MCF 10A (cell line): Measurements from ENCODE around the gene MALL. TPM values are rescaled to one million over a fixed set of nuclear protein-coding genes. Genes with fewer than 3 reads are reported as not detected.
"Not testable (repeated sequence)": the region's sequence is repeated elsewhere in the genome, so short reads cannot be mapped to it uniquely, and the experiment has no call there.

ENCODE experiments used
- BruUV-seq: library from RNA; stranded (reverse); fragments of 400-500 nt; replicated peaks from 2 replicates; lab custom pipeline; 2021; lab: Mats Ljungman, UMichigan
- CTCF ChIA-PET: fragments of 300-600 bp; sonication (Branson Sonifier 250); formaldehyde crosslinking; extraction: SDS; loops from one replicate; lab custom pipeline; 2021; ENCODE audit warnings: antibody characterized with exemption, inconsistent platforms; lab: Yijun Ruan, JAX
- POLR2A ChIA-PET: fragments of 300-600, 350-650 bp; sonication (Branson Sonifier 250); formaldehyde crosslinking; extraction: SDS; loops from one replicate; lab custom pipeline; 2020; ENCODE audit warnings: antibody characterized with exemption, inconsistent platforms; lab: Yijun Ruan, JAX
- DNase-seq: peaks from one replicate; pipeline ENCODE4 v3.0.0-alpha.2; 2018; ENCODE audit not compliant: unreplicated experiment
- H3K27ac Mint-ChIP-seq: one replicate; pipeline ENCODE4 v1.8.0; 2022; ENCODE audit warnings: mild to moderate bottlenecking, low read depth, mixed read lengths; ENCODE audit not compliant: unreplicated experiment
- H3K27me3 Mint-ChIP-seq: one replicate; pipeline ENCODE4 v1.8.0; 2022; ENCODE audit warnings: mixed read lengths; ENCODE audit not compliant: insufficient read depth, unreplicated experiment
- H3K36me3 Mint-ChIP-seq: one replicate; pipeline ENCODE4 v1.8.0; 2022; ENCODE audit warnings: mild to moderate bottlenecking, moderate library complexity, mixed read lengths; ENCODE audit not compliant: insufficient read depth, unreplicated experiment
- H3K4me1 Mint-ChIP-seq: one replicate; pipeline ENCODE4 v1.8.0; 2022; ENCODE audit warnings: mixed read lengths; ENCODE audit not compliant: insufficient read depth, unreplicated experiment
- H3K4me3 Mint-ChIP-seq: one replicate; pipeline ENCODE4 v1.8.0; 2022; ENCODE audit warnings: mild to moderate bottlenecking, moderate library complexity, mixed read lengths; ENCODE audit not compliant: unreplicated experiment
- H3K9me3 Mint-ChIP-seq: one replicate; pipeline ENCODE4 v1.8.0; 2022; ENCODE audit warnings: mixed read lengths; ENCODE audit not compliant: unreplicated experiment
- intact Hi-C: fragments of 100-400 bp; cut with micrococcal nuclease; formaldehyde crosslinking; loops from 2 replicates; pipeline ENCODE4 v1.14.1; 2022
- total RNA-seq: library from RNA; stranded (reverse); gene quantifications from 2 replicates; pipeline ENCODE4 v1.2.3, GENCODE V29; 2022
- TF ChIP-seq, protein P1 (sequence below): fragments of 200-600 bp; IDR thresholded peaks from one replicate; pipeline ENCODE4 v1.8.0; 2022; ENCODE audit warnings: antibody characterized with exemption, mild to moderate bottlenecking; ENCODE audit not compliant: unreplicated experiment

MALL gene
- total RNA-seq, 1 experiment from 2014 or later = 1.8 TPM

DNA sequence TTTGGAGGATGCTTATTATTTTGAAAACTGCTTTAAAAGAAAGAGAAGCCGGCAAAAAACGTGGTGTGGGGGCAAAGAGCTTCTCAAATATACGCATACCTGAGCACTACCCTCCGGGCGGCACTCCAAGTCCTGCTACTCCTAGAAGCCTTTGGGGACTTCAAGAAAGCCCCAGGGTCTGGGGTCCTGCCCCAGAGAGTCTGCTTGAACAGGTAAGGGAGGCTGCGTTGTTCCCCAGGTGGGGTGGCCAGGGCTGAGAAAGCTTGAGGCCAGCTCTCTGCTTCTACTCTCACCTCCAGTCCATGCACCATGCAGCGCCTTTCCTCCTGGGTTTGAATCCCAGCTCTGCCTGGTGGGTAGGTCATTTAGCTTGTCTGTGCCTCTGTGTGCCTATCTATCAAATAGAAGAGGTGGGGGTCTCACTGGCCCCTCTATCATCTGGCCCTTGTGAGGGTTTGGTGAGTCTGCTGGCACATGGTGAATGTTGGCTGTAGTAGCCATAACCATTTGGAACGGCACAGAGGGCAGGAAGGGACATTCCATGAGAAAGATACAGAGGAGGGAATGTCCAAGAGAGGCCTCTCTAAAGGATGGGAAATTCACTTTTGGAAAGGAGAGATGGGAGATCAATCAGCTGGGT lies 19.5 kb downstream of the MALL start:
- no peak for DNase-seq
- POLR2A ChIA-PET = interaction anchor here (1.4 kb wide), 1 partner anchor 10 kb away, joined by 5 read pairs; no protein-coding TSS in a partner anchor
- no peak overlapping the region for H3K27ac Mint-ChIP-seq
- intact Hi-C loops = no loop called here
- peaks cover 15% of the 10 kb centered on the region for H3K4me1 Mint-ChIP-seq
- CTCF ChIA-PET = no interaction called here
- TF ChIP-seq, protein P1, sequence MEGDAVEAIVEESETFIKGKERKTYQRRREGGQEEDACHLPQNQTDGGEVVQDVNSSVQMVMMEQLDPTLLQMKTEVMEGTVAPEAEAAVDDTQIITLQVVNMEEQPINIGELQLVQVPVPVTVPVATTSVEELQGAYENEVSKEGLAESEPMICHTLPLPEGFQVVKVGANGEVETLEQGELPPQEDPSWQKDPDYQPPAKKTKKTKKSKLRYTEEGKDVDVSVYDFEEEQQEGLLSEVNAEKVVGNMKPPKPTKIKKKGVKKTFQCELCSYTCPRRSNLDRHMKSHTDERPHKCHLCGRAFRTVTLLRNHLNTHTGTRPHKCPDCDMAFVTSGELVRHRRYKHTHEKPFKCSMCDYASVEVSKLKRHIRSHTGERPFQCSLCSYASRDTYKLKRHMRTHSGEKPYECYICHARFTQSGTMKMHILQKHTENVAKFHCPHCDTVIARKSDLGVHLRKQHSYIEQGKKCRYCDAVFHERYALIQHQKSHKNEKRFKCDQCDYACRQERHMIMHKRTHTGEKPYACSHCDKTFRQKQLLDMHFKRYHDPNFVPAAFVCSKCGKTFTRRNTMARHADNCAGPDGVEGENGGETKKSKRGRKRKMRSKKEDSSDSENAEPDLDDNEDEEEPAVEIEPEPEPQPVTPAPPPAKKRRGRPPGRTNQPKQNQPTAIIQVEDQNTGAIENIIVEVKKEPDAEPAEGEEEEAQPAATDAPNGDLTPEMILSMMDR = no peak
- H3K4me3 Mint-ChIP-seq = no peak overlapping the region
- no peaks in the 10 kb centered on the region for H3K36me3 Mint-ChIP-seq
- no peaks in the 10 kb centered on the region for H3K9me3 Mint-ChIP-seq
- no TSS peak for BruUV-seq
- no peaks in the 10 kb centered on the region for H3K27me3 Mint-ChIP-seq

DNA sequence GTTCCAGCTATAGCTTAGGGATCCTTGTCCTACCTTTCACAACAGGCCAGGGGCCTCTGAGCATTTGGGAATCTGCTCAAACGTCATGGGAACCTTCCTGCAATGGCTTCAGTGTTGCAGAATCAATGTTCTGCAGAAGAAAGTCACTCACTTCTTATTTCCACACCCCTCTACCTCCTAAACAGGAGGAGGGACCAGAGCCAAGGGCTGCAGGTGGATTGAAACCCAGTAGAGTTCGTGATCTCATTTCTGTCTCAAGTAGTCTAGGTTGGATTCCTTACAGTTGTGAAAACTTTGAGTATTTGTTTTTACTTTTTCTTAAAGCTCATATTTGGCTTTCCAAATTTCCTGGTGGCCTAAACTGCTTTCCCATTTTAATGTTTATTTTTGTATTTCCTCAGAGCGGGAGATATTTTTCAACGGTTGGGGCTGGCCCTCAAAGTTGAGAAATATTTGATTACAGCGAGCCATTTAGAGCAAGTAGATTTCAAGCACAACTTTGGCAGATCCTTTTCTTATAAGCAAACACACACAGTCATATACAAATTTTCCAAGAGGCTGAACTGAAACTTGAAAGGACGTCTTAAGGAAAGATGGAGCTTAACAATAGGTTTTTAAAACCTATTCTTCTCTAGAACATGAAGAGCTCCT lies 20.6 kb downstream of the MALL start:
- H3K27ac Mint-ChIP-seq, H3K4me1 Mint-ChIP-seq, CTCF ChIA-PET, BruUV-seq, DNase-seq, H3K9me3 Mint-ChIP-seq, intact Hi-C loops, H3K4me3 Mint-ChIP-seq, H3K36me3 Mint-ChIP-seq, H3K27me3 Mint-ChIP-seq: not testable (repeated sequence)
- POLR2A ChIA-PET = interaction anchor here (0.5 to 1.4 kb wide), 2 partner anchors 11 to 47 kb away, joined by 3 to 5 read pairs; no protein-coding TSS in a partner anchor

DNA sequence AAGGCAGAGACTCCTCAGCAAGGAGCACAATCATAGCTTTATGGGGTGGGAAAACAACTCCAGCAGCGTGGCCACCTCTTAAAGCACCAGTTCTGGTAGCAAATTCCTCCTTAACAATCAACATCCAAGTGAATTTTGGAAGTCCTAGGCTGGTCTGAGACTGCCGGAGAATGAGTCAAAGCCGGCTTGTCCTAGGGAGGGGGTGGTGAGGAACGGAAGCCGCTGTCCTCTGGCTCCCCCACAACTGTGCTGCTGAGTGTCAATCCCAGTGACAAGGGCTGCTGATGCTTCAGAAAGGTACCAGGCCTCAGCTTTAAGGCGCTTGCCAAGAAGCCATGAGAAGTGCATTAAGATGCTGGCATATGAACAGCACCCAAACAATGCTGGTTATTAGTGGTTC lies 21.7 kb downstream of the MALL start:
- POLR2A ChIA-PET, H3K27ac Mint-ChIP-seq, H3K4me3 Mint-ChIP-seq, BruUV-seq, H3K36me3 Mint-ChIP-seq, H3K9me3 Mint-ChIP-seq, CTCF ChIA-PET, DNase-seq, H3K4me1 Mint-ChIP-seq, intact Hi-C loops, H3K27me3 Mint-ChIP-seq: not testable (repeated sequence)

DNA sequence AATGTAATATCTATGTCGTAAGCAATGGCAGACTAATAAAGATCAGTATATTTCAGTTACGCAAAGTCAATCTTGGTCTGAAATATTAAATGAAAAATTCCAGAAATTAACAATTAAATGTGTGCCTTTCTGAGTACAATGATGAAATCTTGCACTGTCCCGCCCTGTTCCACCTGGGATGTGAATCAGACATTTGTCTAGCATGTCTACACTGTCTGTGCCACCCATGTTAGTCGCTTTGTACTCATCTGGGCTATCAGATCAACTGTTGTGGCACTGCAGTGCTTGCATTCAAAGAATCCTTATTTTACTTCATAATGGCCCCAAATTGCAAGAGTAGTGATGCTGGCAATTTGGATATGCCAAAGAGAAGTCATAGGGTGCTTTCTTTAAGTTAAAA lies 25.5 kb downstream of the MALL start:
- DNase-seq, intact Hi-C loops, CTCF ChIA-PET, H3K27ac Mint-ChIP-seq, H3K9me3 Mint-ChIP-seq, H3K4me3 Mint-ChIP-seq, H3K36me3 Mint-ChIP-seq, H3K4me1 Mint-ChIP-seq, BruUV-seq, H3K27me3 Mint-ChIP-seq, POLR2A ChIA-PET: not testable (repeated sequence)

DNA sequence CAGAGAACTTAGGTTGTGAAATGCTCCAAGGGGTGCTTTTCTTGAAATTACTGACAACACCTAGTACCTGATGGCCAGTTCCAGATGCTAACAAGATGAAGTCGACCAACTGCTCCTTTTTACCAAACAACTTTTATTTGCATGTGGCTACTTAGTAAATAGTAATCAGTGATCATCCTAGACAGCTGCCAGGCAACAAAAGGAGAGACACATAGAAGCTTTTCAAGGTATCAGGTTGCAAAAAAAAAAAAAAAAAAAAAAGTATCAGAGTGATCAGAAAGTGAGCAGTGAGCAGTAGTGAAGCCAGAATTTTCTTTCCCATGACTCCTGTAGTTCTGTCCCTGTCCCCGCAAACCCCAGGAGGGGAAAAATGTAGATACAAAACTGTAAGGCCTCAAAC lies 31.9 kb downstream of the MALL start:
- POLR2A ChIA-PET, H3K4me3 Mint-ChIP-seq, H3K36me3 Mint-ChIP-seq, BruUV-seq, H3K27me3 Mint-ChIP-seq, H3K4me1 Mint-ChIP-seq, H3K9me3 Mint-ChIP-seq, intact Hi-C loops, CTCF ChIA-PET, DNase-seq, H3K27ac Mint-ChIP-seq: not testable (repeated sequence)

DNA sequence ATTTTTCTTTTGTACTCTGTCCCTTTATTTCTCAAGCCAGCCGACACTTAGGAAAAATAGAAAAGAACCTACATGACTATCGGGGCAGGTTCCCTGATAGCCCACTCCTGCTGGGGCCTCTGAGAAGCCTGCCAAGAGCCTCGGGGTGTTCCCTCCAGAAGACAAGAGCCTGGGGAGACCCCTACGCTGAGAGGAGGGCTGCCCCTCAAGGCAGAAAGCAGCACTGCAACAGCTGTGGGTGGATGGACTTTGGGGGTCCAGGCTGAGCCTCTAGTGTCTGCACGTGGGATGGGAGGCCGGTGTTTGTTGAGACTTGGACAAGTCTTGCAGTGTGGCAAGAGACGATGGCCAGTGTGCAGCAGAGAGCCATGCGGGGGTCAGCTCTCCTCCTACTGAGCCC lies 32.5 kb downstream of the MALL start:
- intact Hi-C loops, H3K9me3 Mint-ChIP-seq, H3K27ac Mint-ChIP-seq, DNase-seq, POLR2A ChIA-PET, H3K36me3 Mint-ChIP-seq, H3K27me3 Mint-ChIP-seq, H3K4me1 Mint-ChIP-seq, H3K4me3 Mint-ChIP-seq, CTCF ChIA-PET, BruUV-seq: not testable (repeated sequence)

DNA sequence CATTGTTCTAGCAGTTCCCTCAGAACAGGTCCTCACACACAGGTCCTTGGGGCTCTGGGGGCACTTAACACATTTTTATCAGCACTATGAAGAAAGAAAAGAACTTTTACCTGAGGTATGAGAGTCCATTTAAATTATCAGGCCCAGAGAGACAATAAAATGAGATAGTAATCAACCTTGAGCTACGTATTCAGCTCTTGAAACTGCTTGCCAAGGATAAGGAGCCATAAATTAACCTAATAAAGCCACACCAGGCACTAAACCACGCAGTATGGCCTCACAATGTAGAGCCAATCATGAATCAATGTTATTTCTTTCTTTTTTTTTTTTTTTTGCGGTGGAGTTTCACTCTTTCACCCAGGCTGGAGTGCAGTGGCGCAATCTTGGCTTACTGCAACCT lies 37.5 kb downstream of the MALL start:
- H3K4me3 Mint-ChIP-seq, CTCF ChIA-PET, H3K9me3 Mint-ChIP-seq, intact Hi-C loops, H3K4me1 Mint-ChIP-seq, POLR2A ChIA-PET, DNase-seq, H3K36me3 Mint-ChIP-seq, BruUV-seq, H3K27me3 Mint-ChIP-seq, H3K27ac Mint-ChIP-seq: not testable (repeated sequence)

DNA sequence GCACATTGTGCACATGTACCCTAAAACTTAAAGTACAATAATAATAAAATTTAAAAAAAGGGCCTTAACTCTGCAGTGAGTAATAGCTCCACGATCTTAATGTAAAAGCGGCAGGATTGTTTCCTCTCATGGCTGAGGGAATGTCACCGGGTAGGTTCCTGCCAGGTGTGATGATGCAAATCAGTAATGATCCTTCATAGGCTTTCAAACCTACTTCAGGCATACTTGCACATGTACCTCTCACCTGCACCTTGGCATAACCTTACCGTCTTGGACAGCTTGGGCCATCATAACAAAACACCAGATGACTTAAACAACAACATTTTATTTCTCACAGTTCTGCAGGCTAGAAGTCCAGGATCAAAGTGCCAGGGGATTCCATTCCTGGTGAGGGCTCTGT lies 39.7 kb downstream of the MALL start:
- H3K27me3 Mint-ChIP-seq, H3K9me3 Mint-ChIP-seq, intact Hi-C loops, BruUV-seq, H3K36me3 Mint-ChIP-seq, H3K27ac Mint-ChIP-seq, H3K4me3 Mint-ChIP-seq, DNase-seq, POLR2A ChIA-PET, CTCF ChIA-PET, H3K4me1 Mint-ChIP-seq: not testable (repeated sequence)
